GM18517 (cell line): ENCODE measurements around the gene MBNL1.
"Not testable (repeated sequence)": the region's sequence is repeated elsewhere in the genome, so short reads cannot be mapped to it uniquely, and the experiment has no call there.

Source experiments
- ATAC-seq: cut with Tn5 transposase; IDR thresholded peaks from one replicate; pipeline ENCODE4 v1.9.1; 2021; ENCODE audit warnings: mild to moderate bottlenecking, moderate library complexity; ENCODE audit not compliant: unreplicated experiment

MBNL1 gene

GRCh38 chr3:152367192-152367591 lies 98.5 kb downstream of the MBNL1 start:
- not testable (repeated sequence) for ATAC-seq

GRCh38 chr3:152372633-152373032 lies 103.9 kb downstream of the MBNL1 start:
- not testable (repeated sequence) for ATAC-seq

- no peak for ATAC-seq
Measured at GRCh38 chr3:152373379-152373778, 104.7 kb downstream of the MBNL1 start.

GRCh38 chr3:152374262-152374990 lies 105.7 kb downstream of the MBNL1 start:
- no peak for ATAC-seq

GRCh38 chr3:152375546-152375945 lies 106.8 kb downstream of the MBNL1 start:
- ATAC-seq: no peak

- ATAC-seq: peak; percentile 82
Measured at GRCh38 chr3:152376351-152377183, 107.8 kb downstream of the MBNL1 start.

GRCh38 chr3:152377184-152377570 lies 108.4 kb downstream of the MBNL1 start:
- peak; percentile 11 for ATAC-seq

GRCh38 chr3:152379415-152380042 lies 110.8 kb downstream of the MBNL1 start:
- no peak for ATAC-seq

- no peak for ATAC-seq
Measured at GRCh38 chr3:152380043-152380442, 111.3 kb downstream of the MBNL1 start.

- ATAC-seq: peak; percentile 42
Measured at GRCh38 chr3:152381881-152382295, 113.2 kb downstream of the MBNL1 start.

GRCh38 chr3:152382312-152383135 lies 113.8 kb downstream of the MBNL1 start:
- no peak for ATAC-seq

GRCh38 chr3:152383136-152383606 lies 114.4 kb downstream of the MBNL1 start:
- no peak for ATAC-seq

- no peak for ATAC-seq
Measured at GRCh38 chr3:152384412-152384811, 115.7 kb downstream of the MBNL1 start.

GRCh38 chr3:152385761-152386160 lies 117.0 kb downstream of the MBNL1 start:
- no peak for ATAC-seq

- no peak for ATAC-seq
Measured at GRCh38 chr3:152386208-152386607, 117.5 kb downstream of the MBNL1 start.

GRCh38 chr3:152388631-152389030 lies 119.9 kb downstream of the MBNL1 start:
- no peak for ATAC-seq

- ATAC-seq: no peak
Measured at GRCh38 chr3:152389316-152389934, 120.7 kb downstream of the MBNL1 start.

- ATAC-seq: no peak
Measured at GRCh38 chr3:152390647-152391046, 121.9 kb downstream of the MBNL1 start.

- ATAC-seq: no peak
Measured at GRCh38 chr3:152391671-152392070, 122.9 kb downstream of the MBNL1 start.

GRCh38 chr3:152392272-152392880 lies 123.6 kb downstream of the MBNL1 start:
- no peak for ATAC-seq
